ENCODE data around the gene C1orf226. TPM values are rescaled to one million over a fixed set of nuclear protein-coding genes. Genes with fewer than 3 reads are reported as not detected.
A peak's percentile ranks its signal among the peaks of the same experiment; 100 is the strongest.
"Not testable (repeated sequence)": the region's sequence is repeated elsewhere in the genome, so short reads cannot be mapped to it uniquely, and the experiment has no call there.

C1orf226 gene, protein sequence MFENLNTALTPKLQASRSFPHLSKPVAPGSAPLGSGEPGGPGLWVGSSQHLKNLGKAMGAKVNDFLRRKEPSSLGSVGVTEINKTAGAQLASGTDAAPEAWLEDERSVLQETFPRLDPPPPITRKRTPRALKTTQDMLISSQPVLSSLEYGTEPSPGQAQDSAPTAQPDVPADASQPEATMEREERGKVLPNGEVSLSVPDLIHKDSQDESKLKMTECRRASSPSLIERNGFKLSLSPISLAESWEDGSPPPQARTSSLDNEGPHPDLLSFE
- 10 to 100 TPM in 3 of 4 donors, 1 to 10 TPM in 1; 4.8 to 22.8 (median 17.9) TPM for polyA plus RNA-seq (ENCODE audit: insufficient read length in 4 of 4)

DNA sequence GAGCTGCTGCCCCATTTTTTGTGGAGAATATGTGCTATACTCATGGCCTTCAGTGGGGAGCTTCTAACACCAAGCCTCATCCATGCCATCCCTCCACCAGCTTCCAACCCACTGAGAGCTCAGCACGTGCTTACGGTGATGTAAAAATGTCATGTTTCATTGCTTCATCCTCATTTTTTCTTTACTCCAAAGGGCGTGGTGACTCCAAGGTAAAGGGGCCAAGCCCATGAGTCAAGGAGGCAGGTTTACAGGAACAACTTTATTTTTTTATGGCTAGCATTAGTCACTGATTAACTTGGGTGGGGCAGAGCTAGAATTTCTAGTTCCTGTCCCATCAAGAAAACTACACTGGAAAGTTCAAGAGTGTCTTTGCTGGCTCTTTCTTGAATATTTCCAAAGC lies at the start of gene C1orf226:
TSS of gene C1orf226 (plus strand) at position 346 of the 400 bp plus-strand sequence. CDS start 174 bp downstream, outside the sequence.
- no peak for DNase-seq (ENCODE audit: low read depth in 4 of 4, low spot score in 3 of 4)

DNA sequence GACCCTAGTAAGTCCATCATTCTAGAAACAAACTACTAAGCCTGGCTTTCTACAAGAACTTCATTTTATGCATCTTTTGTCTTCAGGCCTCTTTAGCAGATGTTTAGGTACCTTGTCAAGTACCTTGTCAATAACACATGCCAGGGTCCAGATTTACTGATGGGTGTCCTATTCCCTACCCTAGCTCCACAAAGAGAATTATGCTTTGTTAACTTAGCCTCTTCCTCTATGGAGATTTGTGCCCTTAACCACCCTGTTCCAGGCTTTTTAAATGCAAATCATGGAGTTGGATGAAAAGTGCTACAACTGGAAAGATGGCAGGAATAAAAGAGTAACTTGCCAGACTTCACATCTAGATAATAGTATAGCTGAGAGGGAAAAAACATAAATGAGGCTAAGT lies 47.5 kb upstream of the C1orf226 start:
- no peak for DNase-seq (ENCODE audit: low read depth in 4 of 4, low spot score in 3 of 4)

DNA sequence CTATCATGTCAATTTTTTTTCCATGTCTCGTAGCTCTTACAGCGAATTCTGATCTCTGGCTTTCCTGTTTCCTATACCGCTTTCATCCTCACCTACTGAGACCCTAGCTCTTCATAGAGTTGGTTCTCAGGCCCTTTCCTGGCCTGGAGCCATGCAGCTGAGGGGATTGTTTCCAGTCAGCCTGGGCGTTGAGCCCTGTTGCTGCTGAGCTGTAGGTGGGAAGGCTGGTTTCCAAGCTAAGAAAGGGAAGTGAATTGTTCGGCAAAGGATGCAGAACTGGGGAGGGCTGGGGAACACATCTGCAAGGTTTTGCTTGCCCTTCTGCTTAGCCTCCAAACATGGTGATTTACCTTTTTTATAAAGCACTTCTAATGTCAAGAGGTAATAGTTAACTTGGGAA lies 46.4 kb upstream of the C1orf226 start:
- no peak for DNase-seq (ENCODE audit: low read depth in 4 of 4, low spot score in 3 of 4)

DNA sequence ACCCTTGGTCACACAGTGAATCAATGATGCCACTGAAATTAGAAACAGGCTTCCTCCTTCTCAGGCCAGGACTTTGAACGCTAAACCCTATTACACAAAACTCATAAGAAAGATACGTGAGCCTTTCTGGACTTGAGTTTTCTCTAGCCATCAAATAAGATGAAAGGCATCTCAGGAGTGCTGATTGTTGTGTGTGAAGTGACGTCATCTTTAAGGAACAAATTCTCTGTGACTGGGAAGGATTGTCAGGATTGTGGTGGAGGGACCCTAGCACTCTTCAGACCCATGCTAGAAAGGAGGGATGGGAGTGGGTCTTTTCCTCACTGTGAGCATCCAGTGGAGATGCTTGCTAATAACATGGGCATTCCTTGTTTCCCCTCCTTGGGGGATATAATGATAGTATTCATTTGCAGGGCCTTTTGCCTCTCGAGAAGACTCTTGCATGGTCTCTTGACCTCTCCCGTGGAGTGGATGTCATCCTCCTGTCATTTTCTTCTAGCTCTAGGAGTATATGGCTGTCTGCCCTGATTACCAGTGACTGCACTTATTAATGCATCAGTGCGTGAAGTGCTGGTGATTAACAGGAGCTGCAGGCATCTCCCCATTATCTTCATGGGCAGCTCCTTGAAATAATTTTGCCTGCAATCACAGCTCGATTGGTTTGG lies 44.8 kb upstream of the C1orf226 start:
- DNase-seq (ENCODE audit: low read depth in 4 of 4, low spot score in 3 of 4) = no peak

DNA sequence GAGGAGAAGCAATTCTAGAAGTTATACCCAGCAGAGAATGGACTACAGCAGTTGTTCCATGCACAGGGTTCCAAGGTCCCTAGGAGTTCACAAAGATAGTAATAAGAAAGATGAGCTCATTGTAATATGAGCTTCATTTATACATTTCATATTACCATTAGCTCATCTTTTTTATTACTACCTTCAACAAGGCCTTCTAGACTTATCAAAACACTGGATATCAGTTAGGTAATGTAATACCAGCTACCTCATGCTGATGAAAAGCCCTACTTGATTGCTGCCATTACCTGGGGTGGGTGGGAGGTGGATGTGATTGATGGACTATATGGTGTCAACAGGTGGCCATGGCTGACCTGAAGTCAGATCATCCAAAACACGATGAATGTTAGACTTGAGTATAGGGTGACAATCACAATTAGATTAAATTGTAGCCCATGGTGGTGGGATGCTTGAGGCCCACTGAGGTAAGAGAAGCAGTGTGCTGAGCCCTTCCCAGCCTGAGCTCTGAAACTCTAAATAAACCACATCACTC lies 39.0 kb upstream of the C1orf226 start:
- no peak for DNase-seq (ENCODE audit: low read depth in 4 of 4, low spot score in 3 of 4)

DNA sequence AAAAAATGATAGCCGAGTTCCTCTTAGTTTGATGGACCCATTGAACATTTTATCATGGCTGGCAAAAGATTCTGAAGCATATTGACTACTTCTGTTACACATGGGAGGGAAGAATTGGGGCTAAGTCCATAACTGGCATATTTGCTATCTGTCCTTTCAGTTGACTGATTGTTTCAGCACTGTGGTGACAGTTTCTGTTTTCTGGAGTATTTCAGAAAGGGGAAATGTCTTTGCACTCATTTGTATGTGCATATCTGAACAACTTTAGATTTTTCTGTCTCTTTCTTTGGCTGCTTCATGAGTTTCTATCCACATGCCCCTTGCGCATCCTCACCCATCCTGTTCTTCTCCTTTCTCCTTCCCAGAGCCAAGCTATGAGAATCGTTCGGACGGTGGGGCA lies 38.1 kb upstream of the C1orf226 start:
- no peak for DNase-seq (ENCODE audit: low read depth in 4 of 4, low spot score in 3 of 4)

DNA sequence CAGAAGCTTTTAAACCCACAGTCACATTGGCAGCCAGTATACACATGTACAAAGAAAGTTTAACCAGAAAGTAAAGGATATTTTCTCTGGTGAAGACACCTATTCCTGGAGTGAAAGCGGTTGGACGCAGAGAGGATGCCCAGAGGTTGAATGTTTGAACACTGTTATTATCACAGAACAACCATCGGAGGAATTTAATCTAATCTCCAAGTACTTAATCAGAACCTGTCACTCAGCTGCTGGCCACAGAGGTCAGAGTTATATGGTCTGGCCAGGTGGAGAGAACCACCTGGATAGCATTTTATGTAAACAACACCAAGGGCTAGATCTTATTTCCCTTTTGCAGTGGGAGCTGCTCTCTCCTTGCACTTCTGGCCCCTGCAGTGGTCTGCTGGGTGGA lies 34.2 kb upstream of the C1orf226 start:
- no peak for DNase-seq (ENCODE audit: low read depth in 4 of 4, low spot score in 3 of 4)

DNA sequence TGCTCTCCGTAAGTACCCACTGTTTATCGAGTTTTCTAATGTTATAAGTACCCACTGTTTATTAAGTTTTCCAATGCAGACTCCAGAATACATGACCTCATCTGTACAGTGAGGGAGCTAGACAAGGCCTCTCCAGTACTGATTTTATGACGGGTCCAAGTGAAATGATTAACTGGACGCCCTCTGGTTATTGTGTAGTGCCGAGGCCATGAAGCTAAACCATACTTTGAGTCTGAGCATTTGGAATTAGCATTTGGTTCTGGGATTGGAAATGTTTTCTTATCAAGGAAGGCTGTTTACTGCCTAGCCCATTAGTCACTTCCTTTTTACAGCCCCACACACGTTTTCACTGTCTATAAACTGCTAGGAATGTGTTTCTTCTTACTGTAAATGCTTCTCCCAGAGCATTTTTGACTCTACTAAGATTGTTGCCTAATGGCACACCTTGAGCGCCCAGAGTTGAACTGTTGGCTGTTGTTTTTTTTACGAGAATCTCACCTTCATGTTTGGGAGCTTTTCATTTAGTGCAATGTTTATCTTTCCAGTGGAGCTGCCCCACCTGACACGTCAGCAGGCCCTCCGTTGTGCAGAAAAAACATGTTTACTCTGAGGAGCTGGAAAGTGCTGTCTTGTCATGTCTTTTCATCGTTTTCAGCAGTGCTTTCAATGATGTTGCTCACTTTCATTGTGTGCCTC lies 31.7 kb upstream of the C1orf226 start:
- DNase-seq (ENCODE audit: low read depth in 4 of 4, low spot score in 3 of 4) = peak in 3 of 4 donors; percentile 24 to 45 (median 34)

DNA sequence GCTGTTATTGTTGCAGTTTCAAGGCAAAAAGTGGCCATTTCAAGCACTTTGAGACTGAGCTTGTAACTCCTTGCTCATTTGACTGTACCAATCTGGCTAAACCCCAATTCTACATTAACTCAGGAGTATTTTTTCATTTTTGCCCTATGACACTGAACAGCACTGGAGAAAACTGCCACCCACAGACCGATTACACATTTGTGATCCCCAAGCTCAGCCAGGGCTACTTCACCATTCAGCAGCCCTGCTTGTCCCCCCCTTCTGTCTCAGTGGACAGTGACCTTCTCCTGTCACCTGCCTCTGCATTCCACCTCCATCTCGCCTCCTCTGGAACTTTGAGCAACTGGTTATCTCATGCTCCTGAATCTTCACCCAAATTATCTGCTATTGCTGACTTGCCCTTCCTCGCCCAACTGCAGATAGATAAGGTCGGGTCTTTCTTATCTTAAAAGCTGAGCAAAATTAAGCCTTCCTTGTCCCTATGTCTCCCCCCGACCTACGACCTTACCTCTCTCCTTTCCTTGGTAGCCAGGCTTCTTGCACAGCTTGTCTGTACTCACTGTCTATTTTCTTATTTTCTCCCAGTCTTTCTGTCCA lies 30.2 kb upstream of the C1orf226 start:
- no peak for DNase-seq (ENCODE audit: low read depth in 4 of 4, low spot score in 3 of 4)

DNA sequence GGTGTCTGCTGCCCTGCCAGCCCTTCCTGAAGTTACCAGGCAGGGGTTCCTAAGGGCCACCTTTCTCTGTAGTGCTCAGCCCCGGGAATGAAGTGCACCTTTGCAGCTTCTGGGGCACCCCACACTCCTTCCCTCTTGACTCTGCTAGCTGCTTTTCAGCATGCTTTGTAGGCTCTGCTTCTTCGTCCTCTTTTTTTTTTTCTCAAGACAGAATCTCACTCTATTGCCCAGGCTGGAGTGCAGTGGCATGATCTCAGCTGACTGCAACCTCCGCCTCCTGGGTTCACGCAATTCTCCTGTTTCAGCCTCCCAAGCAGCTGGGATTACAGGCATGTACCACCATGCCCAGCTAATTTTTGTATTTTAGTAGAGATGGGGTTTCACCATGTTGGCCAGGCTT lies 29.7 kb upstream of the C1orf226 start:
- not testable (repeated sequence) for DNase-seq (ENCODE audit: low read depth in 4 of 4, low spot score in 3 of 4)

DNA sequence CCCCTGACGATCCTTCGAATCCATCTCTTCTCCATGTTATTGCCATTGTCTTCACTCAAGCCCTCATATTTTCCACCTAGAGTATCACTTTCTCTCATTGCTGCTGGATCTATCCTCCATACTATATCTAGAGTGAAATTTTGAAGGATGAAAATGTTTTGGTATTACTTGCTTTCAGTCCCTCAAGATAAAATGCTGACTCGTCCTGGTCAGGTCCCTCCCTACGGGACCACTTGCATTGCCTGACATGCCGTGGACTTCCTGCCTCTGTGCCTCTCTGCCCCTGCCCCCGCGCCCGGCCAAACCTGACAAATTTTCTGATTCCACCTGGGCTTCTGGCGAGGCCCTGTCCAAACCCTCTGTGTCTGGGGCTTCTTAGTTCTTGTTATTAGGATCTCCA lies 28.4 kb upstream of the C1orf226 start:
- no peak for DNase-seq (ENCODE audit: low read depth in 4 of 4, low spot score in 3 of 4)

DNA sequence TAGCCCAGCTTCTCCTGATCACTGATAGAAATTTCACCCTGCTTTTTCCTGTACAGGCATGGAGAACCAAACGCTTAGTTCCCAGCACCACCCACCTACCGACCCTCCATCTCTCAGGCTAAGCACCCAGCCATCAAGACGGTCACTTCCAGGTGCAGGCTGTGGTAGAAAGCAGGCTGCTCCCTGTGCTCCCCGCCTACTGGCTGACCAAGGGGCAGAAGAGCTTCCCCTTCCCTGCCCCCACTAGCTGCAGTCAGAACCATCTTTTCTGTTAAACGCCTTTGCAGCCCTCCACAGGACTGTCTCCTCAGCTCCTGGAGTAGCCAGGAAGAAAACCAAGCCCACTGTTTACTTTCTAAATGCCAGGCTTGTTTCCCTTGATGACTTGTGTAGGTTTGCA lies 27.8 kb upstream of the C1orf226 start:
- DNase-seq (ENCODE audit: low read depth in 4 of 4, low spot score in 3 of 4) = no peak

DNA sequence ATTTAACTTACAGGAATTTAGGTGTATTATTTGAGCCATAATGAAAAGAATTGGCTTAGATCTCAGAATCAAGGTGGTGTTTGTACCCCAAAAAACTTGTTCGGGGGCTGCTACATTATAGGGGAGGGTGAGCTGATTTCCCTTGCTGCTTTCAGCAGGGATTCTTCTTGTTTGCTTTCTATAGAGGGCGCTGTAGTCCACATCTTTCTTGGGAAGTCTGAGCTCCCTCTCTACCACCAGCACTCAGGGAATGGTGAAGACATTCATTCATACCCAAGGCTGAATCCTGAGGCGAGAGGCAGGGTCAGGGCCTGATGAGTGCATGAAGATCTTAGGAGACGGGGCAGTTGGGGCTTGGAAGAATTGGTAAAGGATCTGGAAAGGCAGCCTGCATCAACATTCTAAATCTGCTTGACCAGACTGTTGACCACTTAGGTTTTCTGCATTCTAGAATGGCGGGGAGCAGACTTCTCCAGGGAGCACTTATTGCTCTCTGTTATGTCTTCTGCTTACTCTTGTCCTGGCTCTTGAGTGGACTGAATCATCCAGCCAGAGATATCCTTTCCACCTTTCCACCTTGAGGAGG lies 23.8 kb upstream of the C1orf226 start:
- no peak for DNase-seq (ENCODE audit: low read depth in 4 of 4, low spot score in 3 of 4)

DNA sequence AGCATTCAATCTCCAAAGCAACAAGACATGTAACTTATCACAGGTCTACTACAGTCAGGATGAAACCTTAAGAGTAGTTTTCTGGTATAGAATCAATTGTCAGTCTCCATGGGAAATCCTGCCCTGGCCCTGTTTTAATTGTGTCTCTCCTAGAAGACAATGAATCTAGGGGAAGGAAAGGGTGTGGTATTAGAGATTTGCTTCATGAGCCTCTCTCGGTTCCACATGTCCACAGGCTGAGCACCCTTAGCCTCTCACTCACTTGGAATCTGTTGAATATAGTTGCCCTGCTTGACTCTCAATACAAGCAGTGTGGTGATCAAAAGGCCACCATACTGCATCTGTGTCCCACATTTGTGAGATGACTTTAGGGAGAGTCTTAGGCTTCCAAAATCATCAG lies 22.6 kb upstream of the C1orf226 start:
- DNase-seq (ENCODE audit: low read depth in 4 of 4, low spot score in 3 of 4) = no peak

DNA sequence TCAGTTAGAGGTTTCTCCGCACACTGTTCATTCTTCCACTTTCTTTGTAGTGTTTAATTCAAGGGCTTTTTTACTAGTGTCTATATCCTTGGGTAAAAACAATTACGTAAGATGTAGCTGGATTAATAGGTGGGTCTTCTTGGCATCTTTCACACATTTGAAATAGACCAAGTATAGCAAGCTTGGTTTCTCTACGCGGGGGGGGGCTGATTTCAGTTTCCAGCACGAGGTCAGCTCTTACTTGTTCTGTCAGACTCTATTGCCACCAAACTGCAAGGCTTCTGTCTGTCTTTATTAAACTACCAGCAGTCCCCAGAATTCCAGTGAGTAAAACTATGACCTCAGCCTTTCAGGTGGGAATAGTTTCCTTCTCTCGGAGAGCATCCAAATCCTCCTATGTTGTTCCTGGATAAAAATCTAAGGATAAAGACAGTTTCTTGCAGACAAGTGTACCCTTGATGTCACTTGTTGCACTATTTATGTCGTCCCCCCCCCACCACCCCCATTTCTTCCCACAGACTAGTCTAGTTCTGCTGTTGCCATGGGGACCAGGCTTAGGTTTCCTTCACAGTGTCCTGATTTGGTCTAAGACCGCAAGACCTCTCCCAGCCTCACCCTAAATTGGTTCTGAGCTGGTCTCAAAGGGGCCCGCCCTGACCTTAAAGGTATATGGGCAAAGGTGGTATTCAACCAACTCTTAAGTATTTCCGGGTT lies 21.8 kb upstream of the C1orf226 start:
- no peak for DNase-seq (ENCODE audit: low read depth in 4 of 4, low spot score in 3 of 4)

DNA sequence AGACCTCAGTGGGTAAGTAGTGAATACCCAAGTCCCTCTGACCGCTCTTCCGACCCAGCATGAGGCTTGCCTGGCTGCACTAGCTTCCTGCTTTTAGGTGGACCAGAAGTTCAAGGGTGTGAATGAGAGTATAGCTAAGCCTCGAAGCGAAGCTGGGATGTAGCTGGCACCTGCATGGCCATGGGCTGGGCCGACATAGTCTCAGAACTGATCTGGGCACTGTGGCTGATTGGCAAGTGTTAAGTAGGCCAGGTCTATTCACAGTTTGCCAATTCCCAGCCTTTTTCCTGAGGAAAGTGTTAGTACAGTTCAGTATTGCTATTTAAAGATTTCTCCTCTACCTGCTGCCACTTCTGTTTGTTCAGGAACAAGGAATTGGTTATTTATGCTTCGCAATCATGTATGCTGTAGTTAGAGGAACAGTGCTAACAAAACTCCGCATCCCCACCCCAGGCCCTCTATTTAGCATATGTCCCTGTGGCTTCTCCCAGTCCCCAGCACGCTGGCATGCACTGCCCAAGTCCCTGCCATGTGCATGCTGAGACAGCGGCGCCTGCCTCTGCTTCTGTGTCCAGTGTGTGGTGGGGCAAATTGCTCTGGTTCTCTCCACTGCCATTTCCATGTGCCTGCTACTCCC lies 21.2 kb upstream of the C1orf226 start:
- DNase-seq (ENCODE audit: low read depth in 4 of 4, low spot score in 3 of 4) = no peak

DNA sequence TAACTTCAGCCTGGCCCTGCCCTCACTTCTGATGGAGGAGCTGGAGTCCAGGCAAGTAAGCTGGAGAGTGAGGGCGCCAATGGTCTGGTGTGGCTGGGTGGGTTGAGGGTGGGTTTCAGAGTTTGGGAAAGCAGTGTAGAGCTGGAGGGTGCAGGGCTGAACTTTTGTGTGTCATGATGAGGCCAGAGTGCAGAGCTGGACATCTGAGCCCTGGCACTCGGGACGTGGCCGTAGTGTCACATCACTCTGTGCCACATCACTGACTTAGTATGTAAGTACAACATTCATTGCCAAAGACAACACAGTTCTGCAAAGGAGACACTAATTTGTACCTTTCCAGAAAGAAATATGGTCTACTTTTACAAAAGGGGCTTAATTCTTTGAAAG lies 20.7 kb upstream of the C1orf226 start:
- DNase-seq (ENCODE audit: low read depth in 4 of 4, low spot score in 3 of 4) = no peak

DNA sequence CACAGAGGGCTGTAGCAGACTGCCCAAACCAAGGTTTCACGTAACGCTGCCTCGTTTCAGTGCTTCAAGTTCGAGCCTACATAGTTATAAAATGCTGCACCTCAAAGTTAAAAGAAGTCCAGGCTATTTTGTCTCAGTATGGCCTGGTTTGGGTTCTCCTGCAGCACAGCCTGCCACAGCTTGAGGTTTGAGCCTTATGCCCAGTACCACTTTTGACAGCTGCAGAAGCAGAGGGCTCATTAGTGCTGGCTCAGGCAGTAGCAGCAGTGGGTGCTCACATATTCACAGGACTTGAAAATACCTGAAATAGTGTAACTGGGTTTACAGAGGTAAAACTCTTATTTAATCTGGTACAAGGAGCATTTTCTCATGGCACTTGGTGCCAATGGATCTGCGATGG lies 20.2 kb upstream of the C1orf226 start:
- no peak for DNase-seq (ENCODE audit: low read depth in 4 of 4, low spot score in 3 of 4)

DNA sequence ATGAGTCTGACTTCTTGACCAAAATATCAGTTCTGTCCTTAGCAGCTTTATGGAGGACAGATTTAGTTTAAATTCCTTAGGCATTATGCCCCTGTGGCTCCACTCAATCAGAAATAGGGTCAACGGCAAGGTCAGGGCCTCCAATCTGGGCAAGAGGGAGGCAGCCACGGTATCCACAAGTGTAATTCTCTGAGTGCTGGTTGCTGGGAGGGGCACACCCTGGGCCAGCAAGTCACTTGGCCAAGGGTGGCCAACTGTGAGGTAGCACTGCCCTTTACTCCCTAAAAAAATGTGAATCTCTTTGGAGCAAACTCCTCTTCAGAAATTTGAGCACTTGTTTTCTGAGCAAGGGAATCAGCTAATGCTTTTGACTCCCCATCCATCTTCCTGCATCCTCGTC lies 17.7 kb upstream of the C1orf226 start:
- no peak for DNase-seq (ENCODE audit: low read depth in 4 of 4, low spot score in 3 of 4)

DNA sequence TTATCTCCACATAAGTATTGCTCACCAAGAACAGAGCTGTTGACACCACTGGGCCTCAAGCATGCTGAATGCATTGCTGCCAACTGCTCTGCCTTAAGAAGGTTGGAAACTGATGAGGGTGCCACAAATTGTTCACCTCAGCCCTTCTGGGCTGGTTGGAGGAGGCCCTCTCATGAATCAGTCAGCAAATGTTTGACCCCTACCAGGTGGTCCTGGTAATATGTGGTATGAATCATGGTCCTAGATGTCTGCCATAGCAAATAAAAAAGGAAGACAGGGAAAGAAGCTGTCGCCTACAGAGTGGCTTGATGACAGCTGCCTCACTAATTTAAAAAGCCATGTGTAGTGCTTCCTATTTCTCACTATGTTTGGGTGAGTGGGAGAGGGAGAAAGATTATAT lies 17.0 kb upstream of the C1orf226 start:
- DNase-seq (ENCODE audit: low read depth in 4 of 4, low spot score in 3 of 4) = no peak
